ENCODE data around the gene LRRC59. TPM values are rescaled to one million over a fixed set of nuclear protein-coding genes. Genes with fewer than 3 reads are reported as not detected.

Gene LRRC59
- total and polyA plus RNA-seq, 2 of the 8 experiments (the other 6 are each of a cell fraction or from before 2014, with no cell fraction given): 48.3 to 117 TPM

DNA sequence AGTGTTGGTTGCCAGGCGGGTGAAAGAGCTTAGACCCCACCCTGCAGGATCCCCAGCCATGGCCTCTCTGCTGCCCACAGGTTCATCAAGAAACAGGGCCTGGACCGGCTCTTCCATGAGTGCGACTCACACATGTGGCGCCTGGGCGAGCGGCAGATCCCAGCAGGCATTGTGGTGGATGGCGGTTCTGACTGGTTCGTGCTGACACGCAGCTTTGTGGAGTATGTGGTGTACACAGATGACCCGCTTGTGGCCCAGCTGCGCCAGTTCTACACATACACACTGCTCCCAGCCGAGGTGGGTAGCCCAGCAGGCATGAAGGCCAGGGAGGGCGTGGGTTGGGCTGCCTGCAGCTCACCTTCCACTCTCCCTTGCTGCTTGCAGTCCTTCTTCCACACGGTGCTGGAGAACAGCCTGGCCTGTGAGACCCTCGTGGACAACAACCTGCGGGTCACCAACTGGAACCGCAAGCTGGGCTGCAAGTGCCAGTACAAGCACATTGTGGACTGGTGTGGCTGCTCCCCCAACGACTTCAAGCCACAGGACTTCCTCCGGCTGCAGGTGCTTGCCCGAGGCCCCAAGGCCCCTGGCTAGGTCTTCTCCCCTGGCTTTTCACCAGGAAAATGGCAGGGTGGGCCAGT is 41.5 kb downstream of the LRRC59 start (continued):
- TF ChIP-seq KDM1A (IDR thresholded peaks at IDR 0.05; ENCODE audit: borderline replicate concordance, low read length) (no peak), GABPA (IDR thresholded peaks at IDR 0.05; ENCODE audit: borderline replicate concordance, insufficient read depth, low read length) (no peak), EP300 (IDR thresholded peaks at IDR 0.05; ENCODE audit: borderline replicate concordance in 1 of 2, low read depth in 2 of 2, low read length in 2 of 2) (no peak), BACH1 (IDR thresholded peaks at IDR 0.05; ENCODE audit: low read length) (no peak)
